Measurements from ENCODE around the gene ACBD6.

DNA sequence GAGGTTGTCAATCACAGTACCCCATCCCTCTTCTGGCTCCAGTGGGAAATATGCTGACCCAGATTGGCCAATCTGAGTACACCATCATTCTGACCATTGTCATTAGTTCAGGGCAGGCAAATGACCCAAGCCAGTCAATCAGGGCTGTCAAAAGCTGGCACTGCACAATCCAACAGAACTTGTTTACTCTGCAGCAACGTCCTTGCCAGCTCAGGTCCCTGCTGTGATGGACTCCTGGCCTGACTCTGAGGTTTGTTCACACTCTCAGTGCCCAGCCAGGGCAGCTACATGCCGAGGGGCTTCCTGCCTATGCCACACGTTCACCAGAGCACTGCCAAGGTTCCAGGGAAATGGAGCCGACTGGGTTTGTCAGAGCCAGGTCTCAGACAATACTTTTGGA lies 41.7 kb upstream of the ACBD6 start:
- TF ChIP-seq RBBP5 (conservative IDR thresholded peaks at IDR 0.05) (no peak), RAD21 (IDR thresholded peaks at IDR 0.05; ENCODE audit: insufficient read depth, low read depth, low read length) (no peak), NFYB (IDR thresholded peaks at IDR 0.05; ENCODE audit: insufficient read depth, low read depth, low read length) (no peak), POLR2A (IDR thresholded peaks at IDR 0.05; ENCODE audit: low read depth, low read length) (no peak), POLR2AphosphoS5 (IDR thresholded peaks at IDR 0.05; ENCODE audit: low read length) (no peak), TARDBP (IDR thresholded peaks at IDR 0.05; ENCODE audit: borderline replicate concordance) (no peak), NBN (IDR thresholded peaks at IDR 0.05) (no peak)

Data from GM12878 (cell line).